ENCODE data around the gene ZDHHC20. TPM values are rescaled to one million over a fixed set of nuclear protein-coding genes. Genes with fewer than 3 reads are reported as not detected.

Gene ZDHHC20
- total and polyA plus RNA-seq, 2 of the 4 experiments (the other 2 are of a cell fraction), result 16.1 to 72.4 TPM

DNA sequence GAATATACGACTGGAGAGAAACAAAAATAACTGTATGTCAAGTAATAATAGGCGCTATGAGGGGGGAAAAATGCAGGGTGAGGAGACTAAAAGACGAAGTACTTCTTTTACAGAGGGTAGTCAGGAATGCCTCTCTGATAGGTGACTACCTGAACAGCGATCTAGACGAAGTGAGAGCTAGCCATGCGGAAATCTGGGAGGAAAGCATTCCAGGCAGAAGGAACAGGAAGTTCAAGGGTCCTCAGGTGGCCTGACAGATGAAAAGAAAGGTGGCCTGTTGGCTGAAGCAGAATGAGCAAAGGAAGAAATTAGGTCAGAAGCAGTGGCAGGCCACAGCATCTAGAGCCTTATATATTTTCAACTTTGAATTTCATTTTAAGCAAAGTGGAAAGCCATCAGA lies 13.3 kb downstream of the ZDHHC20 start:
- WGBS, 2 experiments (ENCODE audit: extremely low coverage in 2 of 2, insufficient read length in 1 of 2), result no CpG with 5 or more reads among the region's 6 CpGs
- no peak overlapping the region for H3K27ac ChIP-seq (ENCODE audit: insufficient read depth, low read length)

More for the DNA sequence above, 13.3 kb downstream of the ZDHHC20 start:
- Histone ChIP-seq H3K18ac (ENCODE audit: low read depth, low read length) (no peak overlapping the region), H2BK20ac (ENCODE audit: low read depth, low read length) (no peak overlapping the region), H3K36me3 (ENCODE audit: control insufficient read depth, insufficient read depth, low read length) (no peaks in the 10 kb centered on the region), H2BK15ac (ENCODE audit: low read depth, low read length) (no peak overlapping the region), H3K9me3 (ENCODE audit: control insufficient read depth, insufficient read depth, low read length) (no peaks in the 10 kb centered on the region), H3K14ac (replicated peaks; ENCODE audit: low read depth, low read length) (no peak overlapping the region), H3K23ac (ENCODE audit: low read depth, low read length) (no peak overlapping the region), H4K20me1 (ENCODE audit: insufficient read depth, low read length) (0 out of 2 replicates have a peak, but pooled peaks cover 3% of the 10 kb centered on the region), H2AK5ac (ENCODE audit: low read depth, low read length) (no peak overlapping the region), H4K5ac (ENCODE audit: low read depth, low read length) (no peak overlapping the region), H3K79me1 (ENCODE audit: low read depth in 1 of 2, low read length in 2 of 2) (peaks cover 12 to 28% of the 10 kb centered on the region in 2 experiments; a peak in 3 of 4 replicates), H3K4me2 (ENCODE audit: low read depth, low read length) (no peak overlapping the region), H3K9me1 (ENCODE audit: insufficient read depth, low read length) (peaks cover 3% of the 10 kb centered on the region; the same call in 1 of the 2 replicates), H2BK5ac (ENCODE audit: low read depth, low read length, poor library complexity, severe bottlenecking) (no peak overlapping the region), H3K9ac (ENCODE audit: low read depth, low read length) (no peak overlapping the region), H3K4me1 (ENCODE audit: control insufficient read depth, insufficient read depth, low read length) (peaks cover 2% of the 10 kb centered on the region; the same call in 1 of the 2 replicates), H3K56ac (ENCODE audit: extremely low read depth, insufficient read depth, low read length) (no peak overlapping the region), H4K91ac (ENCODE audit: insufficient read depth, low read depth, low read length) (no peak overlapping the region), H2AK9ac (replicated peaks; ENCODE audit: low read depth, low read length, poor library complexity) (no peak overlapping the region), H3K4ac (ENCODE audit: low read depth, low read length) (no peak overlapping the region), H4K8ac (ENCODE audit: low read depth in 2 of 2, low read length in 2 of 2) (no peak overlapping the region), H3K27me3 (ENCODE audit: control insufficient read depth, insufficient read depth, low read length) (no peaks in the 10 kb centered on the region), H3K4me3 (ENCODE audit: insufficient read depth, low read depth, low read length) (no peak overlapping the region), H2AFZ (replicated peaks; ENCODE audit: low read length, poor library complexity) (no peak overlapping the region), H2BK120ac (ENCODE audit: low read depth, low read length) (no peak overlapping the region)
- in situ Hi-C loops (cut with MboI; ENCODE audit: low sequenced_read_pairs) (no loop called here), dilution Hi-C loops (cut with HindIII; ENCODE audit: low sequenced_read_pairs, unreplicated experiment) (no loop called here), intact Hi-C loops (cut with micrococcal nuclease) (no loop called here)
- no TSS peak for BruUV-seq (replicated peaks)
- ChIA-PET CTCF (no interaction called here), POLR2A (ENCODE audit: unreplicated experiment) (no interaction called here)
- TF ChIP-seq RAD21 (IDR thresholded peaks at IDR 0.05; ENCODE audit: low read length), result no peak
- TF ChIP-seq MXI1 (IDR thresholded peaks at IDR 0.05; ENCODE audit: borderline replicate concordance, low read depth, low read length), result no peak
- DNase-seq (no peak), ATAC-seq (ENCODE audit: low read depth) (no peak)
